ENCODE data around the gene TNFRSF1B.
A peak's percentile ranks its signal among the peaks of the same experiment; 100 is the strongest.
"Not testable (repeated sequence)": the region's sequence is repeated elsewhere in the genome, so short reads cannot be mapped to it uniquely, and the experiment has no call there.

TNFRSF1B gene

GRCh38 chr1:12222700-12223099 is 55.9 kb downstream of the TNFRSF1B start:
- DNase-seq (ENCODE audit: low read depth in 2 of 2), result not testable (repeated sequence)

- not testable (repeated sequence) for DNase-seq (ENCODE audit: low read depth in 2 of 2)
Observed at GRCh38 chr1:12224092-12224491, 57.3 kb downstream of the TNFRSF1B start.

DNA sequence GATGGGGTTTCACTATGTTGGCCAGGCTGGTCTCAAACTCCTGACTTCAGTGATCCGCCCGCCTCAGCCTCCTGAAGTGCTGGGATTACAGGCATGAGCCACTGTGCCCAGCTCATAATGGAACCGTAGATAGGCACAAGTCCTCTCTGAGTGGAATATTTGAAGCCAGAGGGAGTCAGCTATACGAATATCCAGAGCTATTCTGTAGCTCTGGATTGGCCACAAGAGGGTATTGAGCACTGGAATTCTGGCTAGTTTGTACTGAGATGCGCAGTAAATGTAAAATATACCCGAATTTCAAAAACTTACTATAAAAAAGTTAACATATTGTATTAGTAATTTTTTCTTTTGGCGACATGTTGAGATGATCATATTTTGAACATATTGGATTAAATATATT is 62.2 kb downstream of the TNFRSF1B start:
- no peak for DNase-seq (ENCODE audit: low read depth in 2 of 2)

DNA sequence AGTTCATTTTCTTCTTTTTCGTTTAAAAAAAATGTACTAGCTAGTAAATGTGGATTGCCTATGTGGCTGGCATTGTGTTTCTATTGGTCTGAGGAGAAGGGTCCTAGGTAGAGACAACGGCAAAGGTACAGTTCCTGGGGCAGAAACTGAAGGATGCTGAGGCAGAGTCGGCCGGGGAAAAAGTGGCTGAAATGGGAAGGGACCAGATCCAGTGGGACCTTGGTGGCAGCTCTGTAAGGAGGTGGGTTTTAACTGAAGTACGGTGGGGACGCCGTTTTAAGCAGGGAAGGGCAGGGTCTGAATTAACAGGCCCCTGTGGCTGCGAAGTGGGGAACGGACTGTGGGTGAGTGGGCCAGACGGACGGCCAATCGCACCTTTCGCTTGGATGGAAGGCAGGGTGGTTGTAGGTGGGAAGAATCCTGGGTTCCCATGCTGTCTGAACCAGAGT is 62.6 kb downstream of the TNFRSF1B start:
- no peak for DNase-seq (ENCODE audit: low read depth in 2 of 2)

- peak; percentile 67 to 82 for DNase-seq (ENCODE audit: low read depth in 2 of 2)
Observed at GRCh38 chr1:12229835-12230548, 63.2 kb downstream of the TNFRSF1B start, which contains the start of gene VPS13D. TSS of gene VPS13D (plus strand) at chr1:12230030. CDS start at chr1:12234267, 4,237 bp downstream.

- no peak for DNase-seq (ENCODE audit: low read depth in 2 of 2)
Observed at GRCh38 chr1:12230549-12231275, 63.9 kb downstream of the TNFRSF1B start.

DNA sequence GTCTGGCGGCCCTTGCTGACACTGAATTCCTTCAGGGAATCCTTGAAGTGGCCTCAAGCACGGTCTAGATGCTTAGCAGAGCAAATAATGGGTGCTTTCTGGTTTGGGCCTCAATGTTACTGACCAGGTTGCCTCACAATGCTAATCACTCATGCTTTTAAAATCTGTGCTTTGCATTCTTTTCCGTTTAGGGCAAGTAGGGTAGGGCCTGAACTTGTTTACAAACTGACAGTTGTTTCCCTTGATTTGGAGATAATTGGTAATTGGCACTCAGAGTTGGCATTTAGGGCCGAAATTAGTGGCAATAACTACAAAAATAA is 64.4 kb downstream of the TNFRSF1B start:
- no peak for DNase-seq (ENCODE audit: low read depth in 2 of 2)

GRCh38 chr1:12232221-12232620 is 65.4 kb downstream of the TNFRSF1B start:
- no peak for DNase-seq (ENCODE audit: low read depth in 2 of 2)

DNA sequence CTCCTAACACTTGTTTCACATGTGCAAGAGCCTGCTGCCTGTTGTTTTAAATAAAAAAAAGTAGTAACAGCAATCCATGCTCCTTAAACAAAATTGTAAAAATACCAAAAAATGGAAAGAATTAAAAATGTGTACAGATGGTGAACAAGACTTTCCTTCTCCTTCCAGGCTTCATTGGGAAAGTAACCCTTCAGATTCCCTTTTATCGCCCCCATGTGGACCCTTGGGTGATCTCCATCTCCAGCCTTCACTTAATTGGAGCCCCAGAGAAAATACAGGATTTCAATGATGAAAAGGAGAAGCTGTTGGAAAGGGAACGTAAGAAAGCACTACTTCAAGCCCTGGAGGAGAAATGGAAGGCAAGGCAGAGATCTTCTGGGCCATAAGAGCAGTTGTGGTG is 77.3 kb downstream of the TNFRSF1B start:
- DNase-seq (ENCODE audit: low read depth in 2 of 2), result no peak

- no peak for DNase-seq (ENCODE audit: low read depth in 2 of 2)
Observed at GRCh38 chr1:12244585-12244984, 77.8 kb downstream of the TNFRSF1B start.

DNA sequence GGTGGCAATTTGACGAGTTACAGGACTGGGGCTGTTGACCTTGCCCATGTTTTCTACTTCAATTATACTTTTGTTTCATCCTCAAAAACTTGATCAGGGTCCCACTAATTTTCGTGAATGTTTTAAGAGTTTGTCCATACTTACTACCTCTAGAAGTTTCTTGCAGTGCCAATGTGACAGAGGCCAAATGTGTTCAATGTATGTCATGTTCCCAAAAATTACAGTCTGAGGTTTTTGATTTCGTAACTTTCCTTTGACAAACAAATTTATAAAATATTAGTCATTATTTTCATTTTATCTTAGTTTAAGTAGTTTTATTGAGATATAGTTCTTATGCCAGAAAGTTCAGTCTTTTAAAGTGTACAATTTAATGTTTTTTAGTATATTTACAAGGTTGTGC is 78.3 kb downstream of the TNFRSF1B start:
- no peak for DNase-seq (ENCODE audit: low read depth in 2 of 2)

- DNase-seq (ENCODE audit: low read depth in 2 of 2), result no peak
Observed at GRCh38 chr1:12245733-12246132, 78.9 kb downstream of the TNFRSF1B start.

DNA sequence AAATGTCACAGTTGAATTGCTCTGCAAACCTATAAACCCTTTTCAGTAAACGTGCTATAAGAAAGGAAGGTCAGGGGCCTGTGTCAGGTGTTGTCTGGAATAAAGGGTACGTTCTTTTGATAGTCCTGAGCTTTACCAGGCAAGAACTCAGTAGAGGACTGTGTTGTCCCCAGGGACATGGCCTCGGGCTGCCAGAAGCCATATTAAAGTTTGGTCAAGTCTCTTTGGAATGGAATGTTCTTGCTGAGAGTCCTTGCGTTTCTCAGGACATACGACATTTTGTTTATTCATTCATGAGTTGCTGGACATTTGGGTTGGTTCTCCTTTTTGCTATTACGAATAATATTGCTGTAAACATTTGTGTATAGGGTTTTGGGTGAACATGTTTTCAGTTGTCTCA is 79.8 kb downstream of the TNFRSF1B start:
- DNase-seq (ENCODE audit: low read depth in 2 of 2), result no peak

- no peak for DNase-seq (ENCODE audit: low read depth in 2 of 2)
Observed at GRCh38 chr1:12249181-12249580, 82.4 kb downstream of the TNFRSF1B start.

- no peak for DNase-seq (ENCODE audit: low read depth in 2 of 2)
Observed at GRCh38 chr1:12249748-12250147, 83.0 kb downstream of the TNFRSF1B start.

DNA sequence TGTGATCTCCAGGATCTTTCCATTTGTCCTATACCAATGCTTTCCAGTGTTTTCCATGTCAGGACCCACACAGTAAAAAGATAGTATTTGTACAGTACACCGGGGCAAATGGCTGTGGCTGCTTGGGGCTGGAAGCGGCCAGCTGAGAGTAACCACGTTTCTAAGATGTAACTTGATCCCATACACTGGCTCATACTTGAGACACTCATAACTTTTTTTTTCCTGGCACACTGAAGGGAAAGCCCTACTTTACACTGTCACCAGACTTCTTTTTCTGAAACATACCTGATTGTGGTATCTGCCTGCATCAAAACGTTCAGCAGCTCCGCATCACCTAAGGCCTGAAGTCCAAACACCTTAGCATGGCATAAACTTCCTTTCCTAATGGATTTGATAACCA is 84.7 kb downstream of the TNFRSF1B start:
- no peak for DNase-seq (ENCODE audit: low read depth in 2 of 2)

DNA sequence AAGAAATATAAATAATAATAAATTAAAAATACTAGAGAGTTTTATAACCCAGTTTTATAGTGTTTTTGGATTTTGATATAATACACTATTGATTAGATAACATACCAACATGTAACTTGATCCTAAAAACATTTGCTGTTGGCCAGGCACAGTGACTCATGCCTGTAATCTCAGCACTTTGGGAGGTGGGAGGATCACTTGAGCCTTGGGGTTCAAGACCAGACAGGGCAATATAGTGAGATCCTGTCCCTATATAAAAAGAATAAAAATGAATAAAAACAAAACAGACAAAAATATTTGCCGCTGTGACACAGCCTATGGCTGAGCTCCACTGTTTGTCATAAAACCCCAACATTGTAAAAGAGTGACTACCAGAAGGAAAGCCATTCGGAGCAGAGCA is 89.1 kb downstream of the TNFRSF1B start:
- no peak for DNase-seq (ENCODE audit: low read depth in 2 of 2)

DNA sequence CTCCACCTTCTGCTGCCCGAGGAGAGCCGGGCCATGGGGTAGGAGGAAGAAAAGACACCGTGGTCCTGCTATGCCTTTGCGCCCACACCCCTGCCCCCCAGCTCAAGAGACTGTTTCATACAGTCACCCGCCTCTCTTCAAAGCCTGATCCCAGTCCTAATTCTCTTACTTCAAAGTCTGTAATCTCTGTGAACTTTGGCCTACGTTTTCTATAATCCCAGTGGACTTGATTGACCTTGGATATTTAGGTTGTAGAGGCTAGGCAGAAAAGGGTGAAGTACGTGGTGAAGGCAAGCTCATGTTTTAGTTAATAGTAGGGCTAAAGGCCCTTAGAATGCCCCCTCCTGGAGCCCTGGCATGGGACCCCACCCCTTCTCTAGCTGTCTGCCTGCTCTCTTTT is 91.5 kb downstream of the TNFRSF1B start:
- DNase-seq (ENCODE audit: low read depth in 2 of 2), result no peak

Data from stimulated activated CD4-positive, alpha-beta T cell treated with anti-CD3 and anti-CD28 coated beads, Interleukin-15, amount 100 ng/mL, for 48 hours (primary cell).